ENCODE results near the gene DPP8.

DPP8 gene

DNA sequence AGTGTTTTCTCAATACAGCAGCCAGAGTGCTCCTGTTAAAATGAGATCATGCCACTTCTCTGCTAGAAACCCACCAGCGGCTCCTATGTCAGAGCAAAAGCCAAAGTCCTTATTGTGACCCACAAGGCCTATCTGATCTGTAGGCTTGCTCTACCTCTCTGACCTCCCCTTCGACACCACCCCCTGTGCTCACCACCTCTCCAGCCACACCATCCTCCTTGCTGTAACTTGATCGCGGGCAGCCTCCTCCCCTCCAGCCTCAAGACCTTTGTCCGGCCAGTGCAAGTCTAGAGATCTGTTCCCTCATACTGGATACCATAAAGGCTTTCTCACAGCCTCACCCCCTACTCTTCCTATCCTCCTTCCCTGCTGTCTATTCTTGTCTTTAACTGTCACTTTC lies 92.8 kb downstream of the DPP8 start:
- DNase-seq (ENCODE audit: insufficient read length, low spot score) (no peak), FAIRE-seq (no peak)
- no peak for TF ChIP-seq POLR2A (IDR thresholded peaks at IDR 0.05; ENCODE audit: low read depth, low read length)

DNA sequence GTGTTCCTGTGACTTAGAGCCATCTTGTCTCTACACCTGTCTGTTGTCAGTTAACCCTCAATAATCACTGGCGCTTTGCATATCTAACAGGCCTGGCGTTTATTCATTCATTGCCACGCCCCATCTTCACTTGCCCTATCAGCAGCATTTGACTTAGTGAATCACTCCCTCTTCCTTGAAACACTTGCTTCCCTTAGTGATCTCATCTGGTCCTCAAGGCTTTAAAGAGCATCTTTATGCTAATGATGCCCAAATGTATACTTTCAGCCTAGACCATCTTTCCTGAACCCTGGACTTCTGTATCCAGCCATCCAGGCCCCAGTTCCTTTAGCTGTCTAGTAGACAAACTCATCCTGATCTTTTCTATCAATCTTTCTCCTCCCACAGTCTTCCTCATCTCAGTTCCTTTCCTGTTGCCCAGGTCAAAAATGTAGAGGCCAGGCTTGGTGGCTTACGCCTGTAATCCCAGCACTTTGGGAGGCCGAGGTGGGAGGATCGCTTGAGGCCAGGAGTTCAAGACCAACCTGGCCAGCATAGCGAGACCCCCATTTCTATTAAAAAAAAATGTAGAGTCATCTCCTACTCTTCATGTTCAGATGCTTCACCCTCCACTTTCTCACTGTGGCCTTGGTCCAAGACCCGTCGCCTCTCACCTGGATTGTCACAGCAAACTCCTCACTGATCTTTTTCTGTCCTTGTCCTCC lies 93.4 kb downstream of the DPP8 start:
- TF ChIP-seq POLR2A (IDR thresholded peaks at IDR 0.05; ENCODE audit: low read depth, low read length) = no peak
- DNase-seq (ENCODE audit: insufficient read length, low spot score) (peak; percentile 67), FAIRE-seq (no peak)

DNA sequence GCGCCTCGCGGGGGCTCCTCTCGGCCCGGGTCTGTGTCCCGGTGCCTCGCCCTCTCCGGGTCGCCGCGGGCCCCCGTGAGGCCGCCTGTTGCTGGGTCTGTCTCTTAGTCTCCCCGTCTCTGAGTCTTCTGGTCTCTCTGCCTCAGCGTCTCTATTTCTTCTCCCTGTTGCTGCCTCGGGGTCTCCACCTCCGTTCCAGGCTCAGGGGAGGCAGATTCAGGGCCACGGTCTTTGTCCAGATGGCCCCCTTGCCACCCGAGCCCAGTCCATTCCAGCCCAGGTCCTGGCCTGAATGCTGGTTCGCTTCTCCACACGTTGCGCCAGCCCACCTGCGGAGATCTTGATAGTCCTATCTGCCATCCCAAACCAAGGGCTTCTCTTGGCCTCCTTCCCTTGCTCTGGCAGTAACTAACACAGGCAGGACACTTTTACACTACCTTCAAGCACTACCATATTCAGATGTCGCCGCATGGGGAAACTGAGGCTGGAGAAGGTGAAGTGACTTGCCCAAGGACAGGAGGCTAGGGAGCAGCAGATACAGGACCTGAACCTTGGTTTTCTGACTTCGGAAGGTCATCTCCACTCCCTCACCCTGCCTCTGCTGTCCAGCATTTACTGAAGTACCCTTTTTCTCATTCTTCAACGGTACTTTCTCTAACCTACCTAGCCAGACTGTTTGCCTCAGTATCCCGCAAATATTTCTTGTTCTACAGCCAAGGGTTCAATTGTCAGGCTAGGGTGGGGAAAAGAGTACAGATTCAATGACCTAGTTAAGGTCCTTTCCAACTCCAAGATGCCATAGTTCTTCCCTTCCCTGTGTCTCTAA lies 94.1 kb downstream of the DPP8 start:
- TF ChIP-seq POLR2A (IDR thresholded peaks at IDR 0.05; ENCODE audit: low read depth, low read length) = no peak
- no peak for FAIRE-seq
- no peak for DNase-seq (ENCODE audit: insufficient read length, low spot score)

DNA sequence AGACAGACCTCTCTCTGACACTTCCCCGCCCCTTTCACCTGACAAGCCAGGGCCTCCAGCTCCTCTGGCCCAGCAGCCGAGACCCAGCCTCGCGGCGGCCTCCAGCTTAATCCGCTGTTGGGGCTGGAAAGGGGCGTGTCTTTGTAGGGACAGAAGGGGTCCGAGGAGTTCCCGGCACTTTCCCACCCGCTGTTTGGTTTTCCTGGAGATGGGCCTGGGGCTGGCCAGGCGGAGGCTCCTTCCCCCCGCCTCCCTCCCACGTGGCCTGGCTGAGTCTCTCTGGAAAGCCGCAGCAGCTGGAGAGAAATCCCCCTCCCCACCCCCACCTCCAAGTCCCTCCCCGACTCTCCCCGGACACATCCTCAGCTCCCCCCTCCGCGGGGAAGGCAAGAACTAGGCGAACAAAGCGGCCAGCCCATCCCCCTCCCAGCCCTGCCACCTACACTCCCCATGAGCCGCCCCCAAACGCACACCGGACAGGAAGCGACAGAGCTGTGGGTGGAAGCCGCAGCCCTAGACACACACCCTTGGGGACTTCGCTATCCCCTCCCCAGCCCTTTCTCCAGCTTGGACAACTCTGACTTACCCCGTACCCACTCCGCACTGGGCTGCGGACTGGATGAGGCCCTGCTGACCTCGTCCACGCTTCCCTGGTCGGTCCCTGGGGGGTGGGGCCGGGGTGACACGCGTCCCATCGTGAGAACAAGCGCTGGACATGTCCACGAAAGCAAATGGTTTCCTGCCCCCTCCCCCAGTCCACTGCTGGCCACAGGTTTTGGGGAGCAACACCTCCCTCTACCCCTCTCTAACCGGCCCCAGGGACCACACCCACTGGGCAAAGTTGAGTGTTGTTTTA lies 95.9 kb downstream of the DPP8 start:
- FAIRE-seq = no peak
- no peak for DNase-seq (ENCODE audit: insufficient read length, low spot score)
- TF ChIP-seq POLR2A (IDR thresholded peaks at IDR 0.05; ENCODE audit: low read depth, low read length) = peak; percentile 24; the same call in 1 of the 2 replicates

DNA sequence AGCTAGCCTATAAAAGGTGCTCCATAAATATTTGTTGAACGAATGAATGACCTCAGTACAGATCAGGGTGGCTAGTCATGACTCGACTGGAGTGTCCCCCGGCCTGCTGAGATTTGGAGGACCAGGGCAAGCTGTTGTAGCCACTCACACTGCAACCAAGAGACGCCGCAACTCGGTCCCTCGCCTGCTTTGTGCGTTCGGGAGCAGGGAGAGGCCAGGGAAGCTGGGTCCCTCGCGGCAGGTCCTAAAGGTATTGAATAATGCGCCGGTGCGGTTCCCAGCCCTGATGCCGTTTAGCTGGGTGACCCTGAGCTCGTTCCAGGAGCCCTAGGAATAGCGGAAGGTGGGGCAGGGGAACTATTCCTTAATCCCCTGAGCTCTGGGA lies 96.5 kb downstream of the DPP8 start:
- DNase-seq (ENCODE audit: insufficient read length, low spot score) (no peak), FAIRE-seq (no peak)
- no peak for TF ChIP-seq POLR2A (IDR thresholded peaks at IDR 0.05; ENCODE audit: low read depth, low read length)

DNA sequence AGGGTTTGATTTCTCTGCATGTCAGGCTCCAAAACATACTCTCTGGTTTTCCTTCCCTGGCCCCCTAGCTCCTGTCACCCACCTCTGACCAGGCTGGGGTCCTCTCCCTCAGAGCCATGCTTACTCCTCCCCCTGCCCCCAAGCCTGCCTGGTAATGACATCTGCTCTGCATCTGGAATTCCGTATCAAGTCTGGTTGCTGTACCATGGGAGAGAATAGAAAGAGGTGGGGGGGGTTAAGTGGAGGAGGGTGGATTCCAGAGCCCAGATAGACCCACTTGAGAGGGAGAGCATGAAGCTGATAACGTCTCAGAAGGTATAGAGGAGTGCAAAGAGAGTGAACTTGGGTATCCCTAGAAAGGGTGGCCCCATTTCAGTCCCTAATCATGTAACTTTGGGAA lies 98.9 kb downstream of the DPP8 start:
- FAIRE-seq = no peak
- no peak for TF ChIP-seq POLR2A (IDR thresholded peaks at IDR 0.05; ENCODE audit: low read depth, low read length)
- no peak for DNase-seq (ENCODE audit: insufficient read length, low spot score)

DNA sequence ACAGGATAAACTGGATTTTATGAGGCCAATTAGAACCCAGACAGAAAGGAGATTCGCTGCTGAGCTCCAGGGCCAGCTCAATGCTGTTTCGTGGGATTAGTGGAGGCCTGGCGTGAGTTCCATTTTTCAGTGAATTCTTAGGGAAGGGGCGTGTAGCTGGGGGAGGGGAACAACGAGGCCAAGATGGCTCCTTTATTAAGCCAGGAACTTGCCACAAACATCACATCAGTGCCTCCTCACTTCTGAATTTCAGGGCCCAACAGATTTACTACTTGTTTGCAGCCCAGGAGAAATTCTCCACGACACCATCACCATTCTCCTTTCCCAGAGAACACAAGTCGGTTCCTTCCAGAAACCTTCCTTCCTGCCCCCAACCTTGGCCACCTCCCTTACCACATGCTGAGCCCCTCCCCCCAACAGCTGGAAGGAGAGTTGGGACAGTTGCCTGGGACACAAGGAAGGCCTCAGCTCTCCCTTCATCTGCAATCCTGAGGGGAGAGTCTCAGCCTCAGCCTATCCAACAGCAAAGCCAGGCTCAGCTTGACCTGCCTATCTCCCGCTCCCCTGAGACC lies 100.6 kb downstream of the DPP8 start:
- DNase-seq (ENCODE audit: insufficient read length, low spot score) (no peak), FAIRE-seq (no peak)
- TF ChIP-seq POLR2A (IDR thresholded peaks at IDR 0.05; ENCODE audit: low read depth, low read length) = no peak

DNA sequence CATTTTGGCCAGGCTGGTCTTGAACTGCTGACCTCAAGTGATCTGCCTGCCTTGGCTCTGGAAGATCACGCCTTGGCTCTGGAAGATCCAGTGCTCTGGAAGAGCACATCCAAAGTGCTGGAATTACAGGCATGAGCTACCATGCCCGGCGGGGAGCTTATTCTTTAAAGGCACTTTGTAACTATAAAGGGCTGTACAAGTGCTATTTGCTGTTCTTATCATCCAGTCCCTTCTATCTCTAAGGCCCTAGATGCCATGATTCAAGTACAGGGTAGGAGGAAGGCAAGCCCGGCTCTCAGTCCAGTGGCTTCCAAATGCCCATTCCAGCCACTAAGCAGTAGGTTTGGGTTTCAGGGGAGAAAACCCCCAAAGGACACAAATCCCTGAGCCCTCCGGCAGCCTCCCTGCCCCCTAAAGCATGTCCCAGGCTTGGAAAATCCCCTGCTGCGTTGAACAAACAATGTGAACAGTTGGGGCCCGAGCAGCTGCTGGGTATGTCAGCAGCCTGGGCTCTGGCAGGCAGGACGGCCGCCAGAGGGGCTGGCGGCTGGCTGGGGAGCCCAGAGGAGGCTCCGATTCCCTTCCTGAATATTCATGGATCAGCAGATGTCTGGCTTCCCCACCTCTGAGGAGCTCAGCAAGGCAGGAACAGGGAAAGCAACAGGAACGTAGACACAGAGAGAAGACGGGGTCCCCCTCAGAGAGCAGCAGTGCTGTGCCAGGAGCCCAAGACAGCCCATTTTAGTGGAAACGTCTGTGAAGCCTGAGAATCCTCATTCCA lies 102.5 kb downstream of the DPP8 start:
- TF ChIP-seq POLR2A (IDR thresholded peaks at IDR 0.05; ENCODE audit: low read depth, low read length) = no peak
- FAIRE-seq (no peak), DNase-seq (ENCODE audit: insufficient read length, low spot score) (no peak)

DNA sequence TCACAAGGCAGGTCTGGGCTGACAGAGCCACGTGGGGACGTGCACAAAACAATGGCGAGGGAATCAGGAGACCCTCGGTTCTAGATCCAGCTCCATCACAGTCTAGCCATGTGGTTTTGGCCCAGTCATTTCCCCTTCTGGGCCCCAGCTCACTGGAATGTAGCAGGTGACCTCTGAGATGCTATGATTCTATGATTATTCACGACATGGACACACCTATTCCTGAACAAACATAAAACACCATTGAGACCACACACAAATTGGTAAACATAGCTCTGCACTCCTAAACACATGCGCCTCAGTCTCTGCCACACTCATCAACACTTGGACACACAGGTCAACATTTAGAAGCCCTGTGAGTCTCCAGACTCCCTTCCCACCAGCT lies 103.7 kb downstream of the DPP8 start:
- FAIRE-seq = no peak
- no peak for DNase-seq (ENCODE audit: insufficient read length, low spot score)
- TF ChIP-seq POLR2A (IDR thresholded peaks at IDR 0.05; ENCODE audit: low read depth, low read length) = no peak

DNA sequence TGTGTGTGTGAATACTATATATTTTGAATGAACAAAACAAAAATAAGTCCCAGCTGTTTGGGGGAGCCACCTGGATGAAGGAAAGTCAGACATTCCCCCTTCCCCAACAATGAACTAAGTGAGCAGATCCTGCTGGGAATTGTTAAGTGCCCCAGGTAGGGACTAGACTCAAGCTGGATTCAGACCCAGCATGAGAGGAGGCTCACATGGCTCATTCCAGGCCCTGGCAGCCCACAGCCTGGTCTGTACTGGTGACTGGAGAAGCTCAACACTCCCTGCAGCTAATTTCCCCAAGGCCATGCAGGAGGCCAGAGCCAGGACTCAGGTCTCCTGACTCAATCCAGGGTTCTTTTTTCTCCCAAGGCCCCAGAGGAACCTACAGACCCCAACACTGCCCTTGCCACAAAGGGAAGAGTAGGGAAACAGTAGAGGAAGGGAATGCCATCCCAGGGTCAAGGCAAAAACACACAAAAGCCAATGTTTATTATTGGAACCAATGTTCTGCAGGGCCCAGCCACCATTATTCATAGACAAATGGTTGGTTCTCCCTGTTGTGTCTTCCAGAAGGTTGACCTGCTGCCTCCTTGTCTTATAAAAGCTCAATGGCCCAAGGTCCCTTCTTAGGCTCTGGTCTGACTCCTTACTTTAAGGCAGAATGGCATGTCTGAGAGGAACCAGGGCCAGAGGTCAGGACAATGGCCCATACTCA lies 104.3 kb downstream of the DPP8 start:
- no peak for FAIRE-seq
- TF ChIP-seq POLR2A (IDR thresholded peaks at IDR 0.05; ENCODE audit: low read depth, low read length) = no peak

DNA sequence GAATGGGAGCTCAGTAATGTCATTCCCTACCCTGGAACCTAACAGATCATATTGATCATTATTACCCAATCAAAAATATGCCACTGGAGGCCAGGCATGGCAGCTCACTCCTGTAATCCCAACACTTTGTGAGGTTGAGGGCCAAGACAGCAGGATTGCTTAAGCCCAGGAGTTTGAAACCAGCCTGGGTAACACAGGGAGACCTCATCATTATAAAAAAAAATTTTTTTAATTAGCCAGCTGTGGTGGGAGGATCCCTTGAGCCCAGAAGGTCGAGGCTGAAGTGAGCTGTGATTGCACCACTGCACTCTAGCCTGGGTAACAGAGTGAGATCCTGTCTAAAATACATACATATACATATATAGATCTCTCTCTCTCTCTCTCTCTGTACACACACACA lies 104.9 kb downstream of the DPP8 start:
- no peak for TF ChIP-seq POLR2A (IDR thresholded peaks at IDR 0.05; ENCODE audit: low read depth, low read length)
- DNase-seq (ENCODE audit: insufficient read length, low spot score) = no peak
- no peak for FAIRE-seq

More for the DNA sequence above, 104.3 kb downstream of the DPP8 start:
- DNase-seq (ENCODE audit: insufficient read length, low spot score) = no peak

DNA sequence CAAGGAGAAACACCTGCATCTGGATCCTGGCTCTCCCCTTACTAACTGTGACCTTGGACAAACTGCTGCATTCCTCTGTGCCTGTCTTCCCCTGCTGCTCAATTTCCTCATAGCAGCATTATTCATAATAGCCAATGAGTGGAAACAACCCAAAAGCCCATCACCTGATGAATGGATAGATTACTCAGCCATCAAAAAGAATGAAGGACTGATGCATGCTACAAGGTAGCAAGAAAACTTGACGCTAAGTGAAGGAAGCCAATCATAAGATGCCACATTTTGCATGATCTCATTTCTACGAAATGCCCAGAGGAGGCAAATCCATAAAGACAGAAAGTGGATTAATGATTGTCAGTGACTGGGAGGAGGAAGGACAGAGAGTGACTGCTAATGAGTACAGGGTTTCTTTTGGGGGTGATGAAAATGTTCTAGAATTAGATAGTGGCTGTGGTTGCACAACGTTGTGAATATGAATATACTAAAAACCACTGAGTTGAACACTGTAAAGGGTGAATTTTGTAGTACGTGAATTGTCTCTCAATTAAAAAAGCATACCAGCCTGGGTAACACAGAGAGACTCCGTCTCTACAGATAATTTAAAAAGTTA lies 105.9 kb downstream of the DPP8 start:
- TF ChIP-seq POLR2A (IDR thresholded peaks at IDR 0.05; ENCODE audit: low read depth, low read length) = no peak
- DNase-seq (ENCODE audit: insufficient read length, low spot score) (no peak), FAIRE-seq (no peak)
